ENCODE results near the gene MGMT. TPM values are rescaled to one million over a fixed set of nuclear protein-coding genes. Genes with fewer than 3 reads are reported as not detected.
A peak's percentile ranks its signal among the peaks of the same experiment; 100 is the strongest.

Gene MGMT
- total RNA-seq, 6 experiments from 2014 or later, result 36.5 to 53.4 (median 42.3) TPM

- H3K4me3 ChIP-seq, result no peak overlapping the region
- TF ChIP-seq POLR2A (IDR thresholded peaks at IDR 0.05) (no peak), CTCF (IDR thresholded peaks at IDR 0.05) (no peak)
- H3K36me3 ChIP-seq, result no peaks in the 10 kb centered on the region
- H3K27me3 ChIP-seq, result no peaks in the 10 kb centered on the region
- WGBS (ENCODE audit: insufficient coverage, low coverage, low lambda C conversion rate, missing lambda C conversion rate), result 90% methylated on average over 6 of the region's 20 CpGs
- H3K27ac ChIP-seq, result no peak overlapping the region
- no peaks in the 10 kb centered on the region for H3K9me3 ChIP-seq
- DNase-seq (no peak), ATAC-seq (no peak)
- intact Hi-C loops (cut with DNase I), result no loop called here
- H3K4me1 ChIP-seq, result no peaks in the 10 kb centered on the region
Observed at GRCh38 chr10:129780901-129781795, 314.1 kb downstream of the MGMT start.

GRCh38 chr10:129784291-129784690 lies 317.2 kb downstream of the MGMT start:
- no peak overlapping the region for H3K27ac ChIP-seq
- ATAC-seq (no peak), DNase-seq (no peak)
- intact Hi-C loops (cut with DNase I), result no loop called here
- 84% methylated on average over 5 of the region's 6 CpGs for WGBS (ENCODE audit: insufficient coverage, low coverage, low lambda C conversion rate, missing lambda C conversion rate)
- no peaks in the 10 kb centered on the region for H3K36me3 ChIP-seq
- TF ChIP-seq CTCF (IDR thresholded peaks at IDR 0.05) (no peak), POLR2A (IDR thresholded peaks at IDR 0.05) (no peak)
- no peaks in the 10 kb centered on the region for H3K4me1 ChIP-seq
- no peak overlapping the region for H3K4me3 ChIP-seq
- H3K27me3 ChIP-seq, result no peaks in the 10 kb centered on the region
- no peaks in the 10 kb centered on the region for H3K9me3 ChIP-seq

DNA sequence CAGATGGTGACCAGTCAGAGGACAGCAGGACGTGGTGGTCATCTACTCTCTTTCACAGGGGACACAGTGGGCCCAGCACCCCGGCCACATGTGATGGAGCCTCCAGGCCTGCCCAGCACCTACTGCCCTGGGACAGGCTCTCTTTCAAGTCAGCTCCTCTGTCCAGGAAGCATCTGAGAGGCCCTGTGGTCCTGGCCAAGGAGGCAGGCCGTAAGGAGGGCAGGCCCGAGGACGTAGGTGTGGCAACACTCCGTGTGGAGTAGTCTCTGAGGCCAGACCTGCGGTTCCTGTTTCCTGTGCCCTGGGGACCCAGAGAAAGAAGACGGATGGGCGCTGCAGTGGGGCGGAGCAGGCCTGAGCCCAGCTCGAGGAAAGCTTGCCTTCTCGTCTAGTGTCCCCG lies 317.9 kb downstream of the MGMT start:
- H3K27ac ChIP-seq, result no peak overlapping the region
- H3K27me3 ChIP-seq, result no peaks in the 10 kb centered on the region
- no peak for TF ChIP-seq POLR2A (IDR thresholded peaks at IDR 0.05)
- TF ChIP-seq CTCF (IDR thresholded peaks at IDR 0.05), result no peak
- peak in 1 of 4 donors; percentile 16 for ATAC-seq
- intact Hi-C loops (cut with DNase I), result no loop called here
- WGBS (ENCODE audit: insufficient coverage, low coverage, low lambda C conversion rate, missing lambda C conversion rate), result 58% methylated on average over 10 of the region's 13 CpGs
- no peaks in the 10 kb centered on the region for H3K4me1 ChIP-seq
- H3K9me3 ChIP-seq, result no peaks in the 10 kb centered on the region
- no peak overlapping the region for H3K4me3 ChIP-seq
- no peak for DNase-seq
- no peaks in the 10 kb centered on the region for H3K36me3 ChIP-seq

DNA sequence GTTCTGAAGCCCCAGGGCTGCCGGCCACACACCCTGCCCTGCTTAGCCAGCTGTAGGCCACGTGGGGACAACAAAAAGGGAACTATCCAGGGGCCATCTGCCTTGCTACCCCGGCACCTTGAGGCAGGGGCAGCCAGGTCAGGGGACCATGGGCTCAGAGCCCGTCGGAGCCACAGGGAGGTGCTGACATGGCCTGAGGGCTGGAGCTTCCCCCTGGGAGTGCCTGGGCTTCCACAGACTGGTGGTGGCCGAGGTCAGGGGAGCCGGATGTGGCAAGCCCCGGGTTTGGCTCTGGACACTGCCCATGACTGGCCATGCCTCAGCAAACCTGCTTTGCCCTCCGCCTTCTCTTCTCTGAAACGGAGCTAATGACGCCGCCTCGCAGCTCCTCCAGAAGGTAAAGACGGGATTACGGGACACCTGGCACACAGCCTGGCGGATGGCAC lies 318.5 kb downstream of the MGMT start:
- 100% methylated on average over 2 of the region's 16 CpGs for WGBS (ENCODE audit: insufficient coverage, low coverage, low lambda C conversion rate, missing lambda C conversion rate)

More for the DNA sequence above, 318.5 kb downstream of the MGMT start:
- Histone ChIP-seq H3K27me3 (no peaks in the 10 kb centered on the region), H3K27ac (no peak overlapping the region), H3K36me3 (no peaks in the 10 kb centered on the region), H3K9me3 (no peaks in the 10 kb centered on the region), H3K4me3 (no peak overlapping the region), H3K4me1 (no peaks in the 10 kb centered on the region)
- ATAC-seq (peak in 1 of 4 donors; percentile 25), DNase-seq (no peak)
- intact Hi-C loops (cut with DNase I), result no loop called here
- TF ChIP-seq CTCF (IDR thresholded peaks at IDR 0.05), result no peak
- no peak for TF ChIP-seq POLR2A (IDR thresholded peaks at IDR 0.05)
